D721Med (cell line): ENCODE results near the gene TCERG1.

Experiments used
- DNase-seq: peaks from one replicate; pipeline ENCODE4 v3.0.0; 2011; ENCODE audit warnings: low spot score; ENCODE audit not compliant: insufficient read length
- FAIRE-seq: peaks from 2 replicates; lab custom pipeline; 2011; peaks lifted over from hg19 to GRCh38; lab: Jason Lieb, UNC
- TF ChIP-seq, protein P1 (sequence below): IDR thresholded peaks from 2 replicates; pipeline ENCODE4 v1.5.1; 2012; ENCODE audit warnings: mild to moderate bottlenecking, control low read depth; ENCODE audit not compliant: insufficient read depth; ENCODE audit errors: missing control alignments

TCERG1 gene

DNA sequence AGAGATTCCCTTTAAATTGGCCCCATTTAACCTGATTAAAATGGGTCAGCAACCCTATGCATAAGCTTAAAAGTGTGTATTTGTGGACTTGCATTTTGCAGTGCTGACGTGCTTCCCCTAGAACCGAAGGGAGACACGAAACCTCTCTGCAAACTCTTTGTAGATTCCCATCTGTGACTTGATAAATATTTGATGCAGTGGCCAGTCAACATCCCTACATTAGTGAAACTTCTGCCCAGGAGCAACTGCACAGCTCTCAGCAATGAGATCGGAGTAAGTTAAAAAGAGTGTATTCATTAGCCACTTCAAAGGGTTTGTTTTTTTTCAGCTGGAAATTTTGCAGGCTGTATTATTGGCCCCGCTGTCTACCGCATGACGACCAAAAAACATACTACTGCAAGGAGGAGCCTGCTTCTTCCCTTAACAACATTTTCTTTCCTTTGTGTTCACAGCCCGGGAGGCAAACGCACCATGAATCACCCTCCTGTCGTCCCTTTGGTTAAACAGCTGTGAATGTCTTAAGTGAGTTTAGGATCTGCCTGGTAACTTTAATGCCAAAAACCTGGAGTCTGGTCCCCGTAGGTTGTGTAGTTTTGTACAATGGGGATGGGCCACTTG is 38.0 kb upstream of the TCERG1 start:
- DNase-seq = no peak
- TF ChIP-seq, protein P1, sequence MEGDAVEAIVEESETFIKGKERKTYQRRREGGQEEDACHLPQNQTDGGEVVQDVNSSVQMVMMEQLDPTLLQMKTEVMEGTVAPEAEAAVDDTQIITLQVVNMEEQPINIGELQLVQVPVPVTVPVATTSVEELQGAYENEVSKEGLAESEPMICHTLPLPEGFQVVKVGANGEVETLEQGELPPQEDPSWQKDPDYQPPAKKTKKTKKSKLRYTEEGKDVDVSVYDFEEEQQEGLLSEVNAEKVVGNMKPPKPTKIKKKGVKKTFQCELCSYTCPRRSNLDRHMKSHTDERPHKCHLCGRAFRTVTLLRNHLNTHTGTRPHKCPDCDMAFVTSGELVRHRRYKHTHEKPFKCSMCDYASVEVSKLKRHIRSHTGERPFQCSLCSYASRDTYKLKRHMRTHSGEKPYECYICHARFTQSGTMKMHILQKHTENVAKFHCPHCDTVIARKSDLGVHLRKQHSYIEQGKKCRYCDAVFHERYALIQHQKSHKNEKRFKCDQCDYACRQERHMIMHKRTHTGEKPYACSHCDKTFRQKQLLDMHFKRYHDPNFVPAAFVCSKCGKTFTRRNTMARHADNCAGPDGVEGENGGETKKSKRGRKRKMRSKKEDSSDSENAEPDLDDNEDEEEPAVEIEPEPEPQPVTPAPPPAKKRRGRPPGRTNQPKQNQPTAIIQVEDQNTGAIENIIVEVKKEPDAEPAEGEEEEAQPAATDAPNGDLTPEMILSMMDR = no peak
- FAIRE-seq = no peak

DNA sequence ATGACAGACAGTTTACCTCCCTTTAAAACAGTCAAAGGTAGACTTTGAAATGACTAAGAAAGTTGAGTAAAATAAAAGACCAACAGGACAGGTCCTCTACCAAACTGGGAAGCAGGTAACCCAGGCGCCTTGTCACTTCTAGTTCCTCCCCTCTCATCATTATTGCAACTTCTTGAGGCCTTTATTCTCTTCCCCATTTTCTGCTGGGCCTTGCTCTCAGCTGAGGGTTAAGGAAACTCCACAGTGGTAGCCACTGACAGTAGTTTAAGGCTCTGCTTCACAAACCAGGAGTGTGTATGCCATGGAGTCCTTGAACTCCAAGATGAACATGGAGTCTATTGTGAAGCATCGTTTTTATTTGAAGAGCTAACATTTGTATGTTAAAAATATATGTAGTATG is 36.9 kb upstream of the TCERG1 start:
- DNase-seq (no peak), FAIRE-seq (no peak)
- TF ChIP-seq, protein P1 = no peak

DNA sequence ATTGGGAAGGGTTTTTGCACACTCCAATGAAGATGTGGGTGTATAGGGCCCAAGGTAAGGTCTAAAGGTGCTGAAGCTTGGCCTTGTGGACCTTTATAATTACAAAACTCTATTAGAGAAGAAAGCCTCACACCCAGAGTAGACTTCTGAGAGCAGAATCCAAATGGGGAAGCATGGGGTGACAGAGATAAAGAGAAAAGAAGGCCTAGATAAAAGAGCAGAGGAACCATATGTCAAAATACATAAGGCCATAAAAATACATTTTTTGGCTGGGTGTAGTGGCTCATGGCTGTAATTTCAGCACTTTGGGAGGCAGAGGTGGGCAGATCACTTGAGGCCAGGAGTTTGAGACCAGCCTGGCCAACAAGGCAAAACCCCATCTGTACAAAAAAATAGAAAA is 27.4 kb upstream of the TCERG1 start:
- TF ChIP-seq, protein P1 = no peak
- FAIRE-seq (no peak), DNase-seq (no peak)

DNA sequence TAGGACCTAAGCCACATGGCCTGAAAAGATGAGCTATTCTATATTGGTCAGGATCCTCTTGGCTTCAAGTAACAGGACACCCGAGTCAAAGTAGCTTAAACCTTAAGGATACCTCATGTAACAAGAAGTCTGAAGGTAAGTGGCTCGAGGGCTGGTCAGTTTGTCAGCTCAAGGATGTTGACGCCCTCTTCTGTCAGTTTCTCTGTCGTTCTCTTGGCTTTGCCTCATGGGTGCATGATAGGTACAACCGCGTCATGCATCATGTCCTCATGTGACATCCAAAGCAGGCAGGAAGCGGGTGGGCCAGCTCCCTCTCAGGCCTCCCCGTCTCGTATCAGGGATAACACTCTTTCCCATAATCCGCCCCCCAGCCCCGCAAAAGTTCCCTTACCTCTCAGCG is 22.1 kb upstream of the TCERG1 start:
- no peak for DNase-seq
- TF ChIP-seq, protein P1 = peak; percentile 9
- FAIRE-seq = no peak

DNA sequence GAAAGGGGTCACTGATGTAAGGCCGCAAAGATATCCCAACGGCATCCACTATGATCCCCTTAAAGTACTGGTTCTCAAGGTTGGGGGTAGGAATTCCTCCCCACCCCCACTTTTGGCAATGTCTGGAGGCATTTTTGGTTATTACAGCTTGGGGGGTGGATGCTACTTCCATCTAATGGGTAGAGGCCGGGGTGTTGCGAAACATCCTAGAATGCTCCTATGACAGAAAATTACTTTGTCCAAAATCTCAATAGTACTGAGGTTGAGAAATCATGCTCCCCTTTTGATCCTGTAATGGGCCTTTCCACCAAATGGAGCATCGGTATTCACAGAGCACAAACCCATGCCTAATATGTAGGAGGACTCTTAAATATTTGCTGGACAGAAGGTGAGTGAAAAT is 20.8 kb upstream of the TCERG1 start:
- TF ChIP-seq, protein P1 = no peak
- no peak for DNase-seq
- FAIRE-seq = no peak

GRCh38 chr5:146426853-146427618 is 20.1 kb upstream of the TCERG1 start:
- DNase-seq (no peak), FAIRE-seq (peak; percentile 87)
- TF ChIP-seq, protein P1 = peak; percentile 74

DNA sequence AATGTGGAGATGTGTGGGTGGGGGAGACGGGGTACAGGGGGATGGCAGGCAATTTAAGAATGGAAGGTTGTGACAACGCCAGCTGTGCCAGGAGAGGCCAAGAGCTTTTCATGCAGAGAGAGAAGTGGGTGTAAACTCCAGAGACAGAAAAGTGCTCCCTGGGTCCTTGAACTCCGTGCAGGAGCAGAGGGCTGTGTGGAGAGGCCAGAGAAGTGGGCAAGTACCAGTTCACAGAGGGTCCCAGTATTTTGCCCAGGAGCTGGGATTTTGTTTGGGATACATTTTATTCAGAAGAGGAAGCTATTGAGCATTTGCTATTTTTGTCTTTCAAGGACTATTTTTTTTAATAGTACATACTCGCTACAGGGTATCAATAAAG is 19.5 kb upstream of the TCERG1 start:
- TF ChIP-seq, protein P1 = no peak
- FAIRE-seq (no peak), DNase-seq (no peak)
